BLaER1 treated with 17β-estradiol and CSF1 and Interleukin-3, amounts not matched to agents 10 nM and 100 nM (cell line): ENCODE results near the gene SNRPD3.
"Not testable (repeated sequence)": the region's sequence is repeated elsewhere in the genome, so short reads cannot be mapped to it uniquely, and the experiment has no call there.

Experiments
- H3K27ac ChIP-seq, 11 experiments: shearing (Covaris generic); formaldehyde crosslinking; 2 replicates each; pipeline ENCODE4 v1.8.1; 2022
- H3K27me3 ChIP-seq, 11 experiments: shearing (Covaris generic); formaldehyde crosslinking; 2 replicates each; pipeline ENCODE4 v1.8.1; 2022
- H3K36me3 ChIP-seq, 11 experiments: shearing (Covaris generic); formaldehyde crosslinking; 2 replicates each; pipeline ENCODE4 v1.8.1; 2022
- H3K4me1 ChIP-seq, 10 experiments: shearing (Covaris generic); formaldehyde crosslinking; 2 replicates each; pipeline ENCODE4 v1.8.1; 2022
- H3K4me2 ChIP-seq, 11 experiments: shearing (Covaris generic); formaldehyde crosslinking; 2 replicates each; pipeline ENCODE4 v1.8.1; 2022
- H3K4me3 ChIP-seq, 10 experiments: shearing (Covaris generic); formaldehyde crosslinking; 2 replicates each; pipeline ENCODE4 v1.8.1; 2022
- H3K9ac ChIP-seq, 11 experiments: shearing (Covaris generic); formaldehyde crosslinking; 2 replicates each; pipeline ENCODE4 v1.8.1; 2022
- H3K9me3 ChIP-seq, 11 experiments: shearing (Covaris generic); formaldehyde crosslinking; replicated peaks in 1 of 11; 2 replicates each; pipeline ENCODE4 v1.8.1; 2022
- H4K20me1 ChIP-seq, 11 experiments: shearing (Covaris generic); formaldehyde crosslinking; 2 replicates each; pipeline ENCODE4 v1.8.1; 2022
- Cebpa-rat ChIP-seq, 11 experiments: shearing (Covaris generic); IDR thresholded peaks; 2 replicates each; pipeline ENCODE4 v1.8.1; 2022

The SNRPD3 gene

GRCh38 chr22:24588757-24589481 is 33.1 kb downstream of the SNRPD3 start:
- Histone ChIP-seq H3K27me3 (peaks cover 23 to 30% (median 27%) of the 10 kb centered on the region in 11 experiments), H3K4me1 (peaks cover 8 to 58% (median 40%) of the 10 kb centered on the region in 10 experiments; a peak in 18 of 20 replicates), H3K36me3 (0 out of 22 replicates have a peak, but pooled peaks cover 0 to 5% (median 0%) of the 10 kb centered on the region in 11 experiments), H3K4me2 (peak overlapping the region; percentile 43 to 92 (median 77)), H3K9ac (peak overlapping the region in 10 of 11 experiments; percentile 5 to 68 (median 34); a peak in 9 of 22 replicates), H4K20me1 (peaks cover 0 to 48% (median 8%) of the 10 kb centered on the region in 11 experiments; a peak in 10 of 22 replicates), H3K27ac (no peak overlapping the region; a peak in 1 of 22 replicates), H3K4me3 (no peak overlapping the region), H3K9me3 (no peaks in the 10 kb centered on the region)
- no peak for TF ChIP-seq Cebpa-rat (IDR thresholded peaks at IDR 0.05)

- Histone ChIP-seq H3K27ac (no peak overlapping the region), H3K4me2 (peak overlapping the region in 6 of 11 experiments; percentile 77 to 92 (median 86); a peak in 10 of 22 replicates), H3K9me3 (no peaks in the 10 kb centered on the region), H3K4me1 (peaks cover 12 to 65% (median 47%) of the 10 kb centered on the region in 10 experiments; a peak in 18 of 20 replicates), H3K36me3 (0 out of 22 replicates have a peak, but pooled peaks cover 0 to 5% (median 0%) of the 10 kb centered on the region in 11 experiments), H3K27me3 (peaks cover 23 to 34% (median 29%) of the 10 kb centered on the region in 11 experiments), H3K4me3 (no peak overlapping the region), H3K9ac (no peak overlapping the region), H4K20me1 (peaks cover 0 to 51% (median 8%) of the 10 kb centered on the region in 11 experiments; a peak in 11 of 22 replicates)
- TF ChIP-seq Cebpa-rat (IDR thresholded peaks at IDR 0.05): no peak
Measured at GRCh38 chr22:24589518-24590030, 33.8 kb downstream of the SNRPD3 start.

GRCh38 chr22:24590596-24591173 is 34.9 kb downstream of the SNRPD3 start:
- H3K4me1 ChIP-seq: peaks cover 14 to 71% (median 51%) of the 10 kb centered on the region in 10 experiments; a peak in 18 of 20 replicates
- TF ChIP-seq Cebpa-rat (IDR thresholded peaks at IDR 0.05): no peak

GRCh38 chr22:24591286-24591830 is 35.6 kb downstream of the SNRPD3 start:
- no peak for TF ChIP-seq Cebpa-rat (IDR thresholded peaks at IDR 0.05)
- Histone ChIP-seq H3K4me3 (no peak overlapping the region), H4K20me1 (peaks cover 0 to 56% (median 5%) of the 10 kb centered on the region in 11 experiments; a peak in 11 of 22 replicates), H3K9me3 (no peaks in the 10 kb centered on the region), H3K9ac (no peak overlapping the region), H3K27me3 (peaks cover 23 to 34% (median 29%) of the 10 kb centered on the region in 11 experiments), H3K27ac (no peak overlapping the region), H3K4me1 (peaks cover 14 to 65% (median 50%) of the 10 kb centered on the region in 10 experiments; a peak in 18 of 20 replicates), H3K4me2 (0 out of 22 replicates have a peak overlapping the region, but pooled peaks of 1 of the 11 experiments have one; percentile 85), H3K36me3 (0 out of 22 replicates have a peak, but pooled peaks cover 0 to 5% (median 0%) of the 10 kb centered on the region in 11 experiments)

More at GRCh38 chr22:24590596-24591173, 34.9 kb downstream of the SNRPD3 start:
- Histone ChIP-seq H3K9me3 (no peaks in the 10 kb centered on the region), H3K4me2 (no peak overlapping the region), H4K20me1 (peaks cover 0 to 56% (median 5%) of the 10 kb centered on the region in 11 experiments; a peak in 11 of 22 replicates), H3K27me3 (peaks cover 23 to 34% (median 29%) of the 10 kb centered on the region in 11 experiments), H3K36me3 (0 out of 22 replicates have a peak, but pooled peaks cover 0 to 5% (median 0%) of the 10 kb centered on the region in 11 experiments), H3K9ac (no peak overlapping the region), H3K4me3 (no peak overlapping the region), H3K27ac (no peak overlapping the region)

GRCh38 chr22:24592058-24592850 is 36.5 kb downstream of the SNRPD3 start:
- H3K9ac ChIP-seq: peak overlapping the region; percentile 50 to 78 (median 71); a peak in 21 of 22 replicates
- no peak for TF ChIP-seq Cebpa-rat (IDR thresholded peaks at IDR 0.05)
- no peaks in the 10 kb centered on the region for H3K9me3 ChIP-seq
- H3K4me3 ChIP-seq: peak overlapping the region; percentile 52 to 72 (median 60)
- H3K4me2 ChIP-seq: peak overlapping the region; percentile 77 to 91 (median 84)
- 0 out of 22 replicates have a peak, but pooled peaks cover 0 to 5% (median 0%) of the 10 kb centered on the region in 11 experiments for H3K36me3 ChIP-seq
- peaks cover 23 to 34% (median 29%) of the 10 kb centered on the region in 11 experiments for H3K27me3 ChIP-seq
- peaks cover 14 to 64% (median 49%) of the 10 kb centered on the region in 10 experiments; a peak in 18 of 20 replicates for H3K4me1 ChIP-seq
- H4K20me1 ChIP-seq: peaks cover 0 to 56% (median 5%) of the 10 kb centered on the region in 11 experiments; a peak in 11 of 22 replicates
- peak overlapping the region in 8 of 11 experiments; percentile 13 to 60 (median 35); a peak in 10 of 22 replicates for H3K27ac ChIP-seq

GRCh38 chr22:24592851-24593558 is 37.2 kb downstream of the SNRPD3 start, which contains the start of gene LRRC75B:
Gene LRRC75B (minus strand): TSS chr22:24593073. CDS start chr22:24593039, 34 bp downstream.
- H3K9ac ChIP-seq: peak within 1 kb of the TSS; percentile 50 to 78 (median 71); a peak in 21 of 22 replicates
- H3K27me3 ChIP-seq: peaks cover 23 to 34% (median 29%) of the 10 kb centered on the region in 11 experiments
- peak within 1 kb of the TSS; percentile 52 to 72 (median 60) for H3K4me3 ChIP-seq
- H4K20me1 ChIP-seq: peaks cover 0 to 51% (median 5%) of the 10 kb centered on the region in 11 experiments; a peak in 11 of 22 replicates
- no peak for TF ChIP-seq Cebpa-rat (IDR thresholded peaks at IDR 0.05)
- H3K27ac ChIP-seq: peak within 1 kb of the TSS in 8 of 11 experiments; percentile 13 to 60 (median 35); a peak in 10 of 22 replicates
- H3K9me3 ChIP-seq: no peaks in the 10 kb centered on the region
- H3K36me3 ChIP-seq: 0 out of 22 replicates have a peak, but pooled peaks cover 0 to 5% (median 0%) of the 10 kb centered on the region in 11 experiments
- H3K4me2 ChIP-seq: peak within 1 kb of the TSS; percentile 77 to 91 (median 84)
- H3K4me1 ChIP-seq: peaks cover 11 to 57% (median 42%) of the 10 kb centered on the region in 10 experiments; a peak in 18 of 20 replicates

GRCh38 chr22:24593559-24593835 is 37.7 kb downstream of the SNRPD3 start:
- H3K36me3 ChIP-seq, H3K9me3 ChIP-seq: not testable (repeated sequence)
- H3K4me2 ChIP-seq: peak overlapping the region; percentile 77 to 91 (median 84)
- H3K4me1 ChIP-seq: peaks cover 6 to 52% (median 37%) of the 10 kb centered on the region in 10 experiments; a peak in 18 of 20 replicates
- H3K9ac ChIP-seq: peak overlapping the region in 6 of 11 experiments; percentile 68 to 78 (median 71); a peak in 5 of 22 replicates
- H4K20me1 ChIP-seq: peaks cover 0 to 46% (median 5%) of the 10 kb centered on the region in 11 experiments; a peak in 11 of 22 replicates
- peaks cover 23 to 34% (median 29%) of the 10 kb centered on the region in 11 experiments for H3K27me3 ChIP-seq
- H3K4me3 ChIP-seq: peak overlapping the region in 4 of 10 experiments; percentile 54 to 66 (median 61); a peak in 4 of 20 replicates
- peak overlapping the region in 1 of 11 experiments; percentile 44; a peak in 1 of 22 replicates for H3K27ac ChIP-seq
